HepG2 (cell line): ENCODE results near the gene PA2G4. TPM values are rescaled to one million over a fixed set of nuclear protein-coding genes. Genes with fewer than 3 reads are reported as not detected.

Experiments
- DMAP1 ChIP-seq: IDR thresholded peaks from 2 replicates; pipeline ENCODE4 v1.6.1; 2016
- FOXA1 ChIP-seq, 2 experiments: fragments of 450-650 bp in 1 of 2; sonication (generic) in 1 of 2; formaldehyde crosslinking in 1 of 2; IDR thresholded peaks; 2 replicates each; pipeline versions ENCODE4 v1.4.0 to v1.6.1; 2016 to 2020; ENCODE audit warnings: missing genetic modification reagents in 1 of 2
- HNRNPK ChIP-seq: fragments of 200-400 bp; formaldehyde crosslinking; IDR thresholded peaks from 2 replicates; pipeline ENCODE4 v1.6.1; 2018; ENCODE audit warnings: low read length, low read depth, moderate library complexity, mild to moderate bottlenecking; ENCODE audit not compliant: poor library complexity, severe bottlenecking
- JARID2 ChIP-seq: sonication (generic); formaldehyde crosslinking; IDR thresholded peaks from 2 replicates; pipeline ENCODE4 v1.8.1; 2023; ENCODE audit warnings: missing genetic modification reagents, inconsistent platforms; ENCODE audit not compliant: insufficient replicate concordance
- KAT2B ChIP-seq: fragments of 150-350 bp; IDR thresholded peaks from 2 replicates; pipeline ENCODE4 v1.6.1; 2014; ENCODE audit warnings: low read depth, low read length, borderline replicate concordance
- KAT8 ChIP-seq: IDR thresholded peaks from 2 replicates; pipeline ENCODE4 v1.6.1; 2016; ENCODE audit warnings: missing genetic modification reagents, missing compliant biosample characterization
- MIER2 ChIP-seq: IDR thresholded peaks from 2 replicates; pipeline ENCODE4 v1.6.1; 2016; ENCODE audit warnings: missing biosample characterization, missing genetic modification reagents
- MYNN ChIP-seq: sonication (generic); formaldehyde crosslinking; IDR thresholded peaks from 2 replicates; pipeline ENCODE4 v1.4.0; 2020; ENCODE audit warnings: mild to moderate bottlenecking, low read depth, missing genetic modification reagents
- POLR2A ChIP-seq, 2 experiments: IDR thresholded peaks; 2 replicates each; pipeline ENCODE4 v1.6.1; 2011; ENCODE audit warnings: low read depth in 2 of 2, low read length in 2 of 2, mild to moderate bottlenecking in 1 of 2, moderate library complexity in 1 of 2; ENCODE audit not compliant: insufficient read depth in 1 of 2
- PRPF4 ChIP-seq: fragments of 200-400 bp; formaldehyde crosslinking; IDR thresholded peaks from 2 replicates; pipeline ENCODE4 v1.6.1; 2016; ENCODE audit warnings: low read length, low read depth; ENCODE audit not compliant: poor library complexity, severe bottlenecking
- PTBP1 ChIP-seq: fragments of 200-400 bp; formaldehyde crosslinking; IDR thresholded peaks from 2 replicates; pipeline ENCODE4 v1.6.1; 2018; ENCODE audit warnings: low read length, low read depth; ENCODE audit not compliant: poor library complexity, severe bottlenecking
- TARDBP ChIP-seq: sonication (generic); formaldehyde crosslinking; IDR thresholded peaks from 2 replicates; pipeline ENCODE4 v1.8.0; 2022; ENCODE audit warnings: mild to moderate bottlenecking, missing genetic modification reagents
- UBTF ChIP-seq: sonication (generic); formaldehyde crosslinking; IDR thresholded peaks from 2 replicates; pipeline ENCODE4 v1.4.0; 2020; ENCODE audit warnings: mild to moderate bottlenecking, missing genetic modification reagents
- ZFY ChIP-seq: sonication (generic); formaldehyde crosslinking; IDR thresholded peaks from 2 replicates; pipeline ENCODE4 v1.4.0; 2020; ENCODE audit warnings: missing genetic modification reagents
- ZIK1 ChIP-seq: sonication (generic); formaldehyde crosslinking; IDR thresholded peaks from 2 replicates; pipeline ENCODE4 v1.5.0; 2020; ENCODE audit warnings: mild to moderate bottlenecking, low read depth, missing genetic modification reagents, borderline replicate concordance
- ZNF292 ChIP-seq: sonication (generic); formaldehyde crosslinking; IDR thresholded peaks from 2 replicates; pipeline ENCODE4 v1.8.1; 2022; ENCODE audit warnings: mild to moderate bottlenecking, low read depth, missing genetic modification reagents, borderline replicate concordance
- ZNF446 ChIP-seq: sonication (generic); formaldehyde crosslinking; IDR thresholded peaks from 2 replicates; pipeline ENCODE4 v1.5.0; 2020; ENCODE audit warnings: mild to moderate bottlenecking, missing genetic modification reagents
- ZNF782 ChIP-seq: sonication (generic); formaldehyde crosslinking; IDR thresholded peaks from 2 replicates; pipeline ENCODE4 v1.4.0; 2020; ENCODE audit warnings: missing genetic modification reagents, mild to moderate bottlenecking, borderline replicate concordance
- ZUFSP ChIP-seq: sonication (generic); formaldehyde crosslinking; IDR thresholded peaks from 2 replicates; pipeline ENCODE4 v1.9.0; 2021; ENCODE audit warnings: missing genetic modification reagents, mild to moderate bottlenecking, borderline replicate concordance
- polyA plus RNA-seq, 8 experiments: library from polyadenylated mRNA; depleted of rRNA in 3 of 8; stranded (reverse) in 7 of 8; unstranded in 1 of 8; fragments of >200 nt; fragmentation: Illumina TruSeq in 4 of 8; extraction: Trizol in 4 of 8; gene quantifications; 2 replicates each; pipeline versions ENCODE4 v1.2.1 to v1.2.3, GENCODE V29; 2011 to 2016; ENCODE audit warnings: low read depth in 4 of 8, missing spikeins in 1 of 8, mixed read lengths in 1 of 8; ENCODE audit not compliant: insufficient read depth in 1 of 8
- total RNA-seq, 5 experiments: library from RNA; depleted of rRNA; stranded (reverse); fragments of >200 nt; fragmentation: Illumina TruSeq; extraction: Trizol; gene quantifications; 2 replicates each; pipeline ENCODE4 v1.2.3, GENCODE V29; 2016; ENCODE audit warnings: low read depth in 1 of 5
- TF ChIP-seq, protein P1 (sequence below): sonication (generic); formaldehyde crosslinking; IDR thresholded peaks from 2 replicates; pipeline ENCODE4 v1.8.0; 2022; ENCODE audit warnings: missing genetic modification reagents, mild to moderate bottlenecking, moderate library complexity, borderline replicate concordance

PA2G4 gene
- total and polyA plus RNA-seq, 2 of the 13 experiments (the other 11 are each of a cell fraction or from before 2014, with no cell fraction given), result 147 to 240 TPM

GRCh38 chr12:56157201-56158028 is 53.1 kb downstream of the PA2G4 start (continued):
- TF ChIP-seq, protein P1, sequence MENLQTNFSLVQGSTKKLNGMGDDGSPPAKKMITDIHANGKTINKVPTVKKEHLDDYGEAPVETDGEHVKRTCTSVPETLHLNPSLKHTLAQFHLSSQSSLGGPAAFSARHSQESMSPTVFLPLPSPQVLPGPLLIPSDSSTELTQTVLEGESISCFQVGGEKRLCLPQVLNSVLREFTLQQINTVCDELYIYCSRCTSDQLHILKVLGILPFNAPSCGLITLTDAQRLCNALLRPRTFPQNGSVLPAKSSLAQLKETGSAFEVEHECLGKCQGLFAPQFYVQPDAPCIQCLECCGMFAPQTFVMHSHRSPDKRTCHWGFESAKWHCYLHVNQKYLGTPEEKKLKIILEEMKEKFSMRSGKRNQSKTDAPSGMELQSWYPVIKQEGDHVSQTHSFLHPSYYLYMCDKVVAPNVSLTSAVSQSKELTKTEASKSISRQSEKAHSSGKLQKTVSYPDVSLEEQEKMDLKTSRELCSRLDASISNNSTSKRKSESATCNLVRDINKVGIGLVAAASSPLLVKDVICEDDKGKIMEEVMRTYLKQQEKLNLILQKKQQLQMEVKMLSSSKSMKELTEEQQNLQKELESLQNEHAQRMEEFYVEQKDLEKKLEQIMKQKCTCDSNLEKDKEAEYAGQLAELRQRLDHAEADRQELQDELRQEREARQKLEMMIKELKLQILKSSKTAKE (CRISPR knock-in tag), result no peak
- TF ChIP-seq KAT2B, result no peak
- TF ChIP-seq MIER2, result no peak
- TF ChIP-seq KAT8 (CRISPR knock-in tag), result peak; percentile 46
- no peak for TF ChIP-seq ZNF782
- peak; percentile 60 for TF ChIP-seq ZFY (CRISPR knock-in tag)
- peak in 1 of 2 experiments; percentile 44; a peak in 1 of 4 replicates for TF ChIP-seq POLR2A (IDR thresholded peaks at IDR 0.05; ENCODE audit: insufficient read depth in 1 of 2, low read depth in 2 of 2, low read length in 2 of 2)
- 0 out of 2 replicates have a peak, but pooled peaks have one; percentile 7 for TF ChIP-seq TARDBP (CRISPR knock-in tag)
- peak; percentile 82 for TF ChIP-seq PRPF4
- no peak for TF ChIP-seq FOXA1 (IDR thresholded peaks at IDR 0.05)
- TF ChIP-seq FOXA1 (CRISPR knock-in tag; IDR thresholded peaks at IDR 0.05), result no peak
- no peak; the same call in 1 of the 2 replicates for TF ChIP-seq MYNN (CRISPR knock-in tag)
- TF ChIP-seq JARID2, result no peak
- TF ChIP-seq ZIK1 (CRISPR knock-in tag), result no peak
- 0 out of 2 replicates have a peak, but pooled peaks have one; percentile 24 for TF ChIP-seq ZNF446 (CRISPR knock-in tag)
- no peak for TF ChIP-seq UBTF (CRISPR knock-in tag)
- TF ChIP-seq PTBP1, result no peak
- no peak for TF ChIP-seq ZUFSP
- 0 out of 2 replicates have a peak, but pooled peaks have one; percentile 14 for TF ChIP-seq ZNF292 (CRISPR knock-in tag)
- TF ChIP-seq HNRNPK, result no peak
- TF ChIP-seq DMAP1 (CRISPR knock-in tag), result no peak; the same call in 1 of the 2 replicates
